Fibroblast of villous mesenchyme (primary cell): Measurements from ENCODE around the gene SATB2. TPM values are rescaled to one million over a fixed set of nuclear protein-coding genes. Genes with fewer than 3 reads are reported as not detected.

ENCODE experiments used
- DNase-seq: peaks from one replicate; pipeline ENCODE4 v3.0.0-alpha.2; 2010; ENCODE audit warnings: low read depth
- H3K4me3 ChIP-seq: 2 replicates; pipeline ENCODE4 v1.5.1; 2011; ENCODE audit warnings: low read depth, mild to moderate bottlenecking, low read length
- total RNA-seq: library from RNA; depleted of rRNA; stranded (reverse); fragments of >200 nt; gene quantifications from 2 replicates; pipeline ENCODE4 v1.2.3, GENCODE V29; 2012
- TF ChIP-seq, protein P1 (sequence below): IDR thresholded peaks from 2 replicates; pipeline ENCODE4 v1.5.1; 2012; ENCODE audit warnings: low read depth, mild to moderate bottlenecking, low read length; ENCODE audit not compliant: insufficient read depth

Gene SATB2
- total RNA-seq, 1 donor: 13.0 TPM

GRCh38 chr2:199307461-199307860 lies 150.3 kb downstream of the SATB2 start:
- no peak for DNase-seq
- no peak overlapping the region for H3K4me3 ChIP-seq
- TF ChIP-seq, protein P1, sequence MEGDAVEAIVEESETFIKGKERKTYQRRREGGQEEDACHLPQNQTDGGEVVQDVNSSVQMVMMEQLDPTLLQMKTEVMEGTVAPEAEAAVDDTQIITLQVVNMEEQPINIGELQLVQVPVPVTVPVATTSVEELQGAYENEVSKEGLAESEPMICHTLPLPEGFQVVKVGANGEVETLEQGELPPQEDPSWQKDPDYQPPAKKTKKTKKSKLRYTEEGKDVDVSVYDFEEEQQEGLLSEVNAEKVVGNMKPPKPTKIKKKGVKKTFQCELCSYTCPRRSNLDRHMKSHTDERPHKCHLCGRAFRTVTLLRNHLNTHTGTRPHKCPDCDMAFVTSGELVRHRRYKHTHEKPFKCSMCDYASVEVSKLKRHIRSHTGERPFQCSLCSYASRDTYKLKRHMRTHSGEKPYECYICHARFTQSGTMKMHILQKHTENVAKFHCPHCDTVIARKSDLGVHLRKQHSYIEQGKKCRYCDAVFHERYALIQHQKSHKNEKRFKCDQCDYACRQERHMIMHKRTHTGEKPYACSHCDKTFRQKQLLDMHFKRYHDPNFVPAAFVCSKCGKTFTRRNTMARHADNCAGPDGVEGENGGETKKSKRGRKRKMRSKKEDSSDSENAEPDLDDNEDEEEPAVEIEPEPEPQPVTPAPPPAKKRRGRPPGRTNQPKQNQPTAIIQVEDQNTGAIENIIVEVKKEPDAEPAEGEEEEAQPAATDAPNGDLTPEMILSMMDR: no peak

- DNase-seq: no peak
- H3K4me3 ChIP-seq: no peak overlapping the region
- TF ChIP-seq, protein P1: no peak
Observed at GRCh38 chr2:199306116-199306515, 151.6 kb downstream of the SATB2 start.

DNA sequence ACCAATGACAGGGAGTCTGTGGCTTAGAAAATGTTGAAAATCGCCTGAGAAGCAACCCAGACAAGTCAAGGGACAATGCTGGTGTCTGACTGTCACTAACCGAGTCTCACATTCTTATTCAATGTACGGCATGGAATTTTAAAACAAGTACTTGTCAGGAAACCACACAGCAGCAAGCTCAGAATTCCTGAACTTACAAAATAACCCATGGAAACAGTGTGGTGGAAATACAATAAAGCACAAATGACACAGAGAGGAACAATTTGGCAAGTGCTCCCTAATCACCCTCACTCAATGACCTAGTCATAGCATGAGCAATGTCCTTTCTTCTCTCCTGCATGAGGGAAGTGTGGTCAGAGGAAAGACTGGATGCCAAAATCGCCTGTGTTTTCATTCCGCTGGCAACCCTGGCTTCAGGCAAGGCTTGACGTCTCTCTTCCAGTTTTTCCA lies 154.0 kb downstream of the SATB2 start:
- H3K4me3 ChIP-seq: no peak overlapping the region
- TF ChIP-seq, protein P1: no peak
- peak; percentile 74 for DNase-seq

- no peak overlapping the region for H3K4me3 ChIP-seq
- TF ChIP-seq, protein P1: no peak
- DNase-seq: peak; percentile 52
Observed at GRCh38 chr2:199302851-199303250, 154.9 kb downstream of the SATB2 start.

DNA sequence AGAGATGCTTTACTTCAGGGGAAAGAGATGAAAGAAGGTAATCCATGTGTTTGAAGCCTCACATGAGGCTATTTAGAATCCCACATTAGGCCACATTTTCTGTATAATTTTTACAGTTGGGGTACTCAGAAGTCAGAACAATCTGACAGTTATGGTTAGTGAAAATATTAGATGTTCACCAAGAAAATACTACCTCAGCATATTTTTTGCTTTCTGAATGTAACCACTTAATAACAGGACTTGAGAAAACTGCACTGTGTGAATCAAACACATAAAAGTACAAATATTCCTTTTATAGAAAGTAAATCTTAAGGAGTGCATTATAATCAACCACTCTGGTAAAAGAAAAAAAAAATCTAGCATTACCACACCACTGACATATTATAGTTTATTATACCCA lies 169.3 kb downstream of the SATB2 start:
- TF ChIP-seq, protein P1: no peak
- no peak overlapping the region for H3K4me3 ChIP-seq
- no peak for DNase-seq

DNA sequence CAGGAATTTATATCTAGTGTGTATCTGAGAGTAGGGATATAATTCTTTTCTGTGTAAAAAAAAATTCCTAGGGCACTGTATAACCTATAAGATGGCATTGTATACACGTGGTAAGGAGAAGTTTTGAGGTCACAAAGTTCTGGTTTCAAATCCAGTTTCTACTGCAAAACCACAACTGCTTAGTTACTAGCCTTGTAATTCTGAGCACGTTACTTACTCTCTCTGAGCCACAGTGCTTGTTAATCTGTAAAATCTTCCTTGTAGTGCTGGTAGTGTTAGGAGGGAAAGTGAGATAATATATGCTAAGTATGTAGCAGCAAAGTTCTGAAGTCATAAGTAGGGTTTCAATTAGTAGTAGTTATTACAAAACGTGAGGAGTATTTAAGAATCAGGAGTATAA lies 175.4 kb downstream of the SATB2 start:
- DNase-seq: no peak
- TF ChIP-seq, protein P1: no peak
- H3K4me3 ChIP-seq: no peak overlapping the region

GRCh38 chr2:199279146-199279545 lies 178.6 kb downstream of the SATB2 start:
- TF ChIP-seq, protein P1: no peak
- DNase-seq: no peak
- H3K4me3 ChIP-seq: no peak overlapping the region
